Ovary (tissue), 3 donors: ENCODE measurements around the gene SPA17.

Experiments used
- CTCF ChIP-seq, 3 donors: fragments of 450-650 bp in 2 of 3; fragments of 200-600 bp in 1 of 3; IDR thresholded peaks; one replicate each; pipeline versions ENCODE4 v1.5.1 to v1.8.0; 2016 to 2022; ENCODE audit warnings: antibody characterized with exemption in 3 of 3, mild to moderate bottlenecking in 1 of 3
- EP300 ChIP-seq: sonication (generic); formaldehyde crosslinking; IDR thresholded peaks from one replicate; pipeline ENCODE4 v1.6.1; 2017; ENCODE audit warnings: antibody characterized with exemption
- donor health status: DM: no; HTN: no; CAD: no.

DNA sequence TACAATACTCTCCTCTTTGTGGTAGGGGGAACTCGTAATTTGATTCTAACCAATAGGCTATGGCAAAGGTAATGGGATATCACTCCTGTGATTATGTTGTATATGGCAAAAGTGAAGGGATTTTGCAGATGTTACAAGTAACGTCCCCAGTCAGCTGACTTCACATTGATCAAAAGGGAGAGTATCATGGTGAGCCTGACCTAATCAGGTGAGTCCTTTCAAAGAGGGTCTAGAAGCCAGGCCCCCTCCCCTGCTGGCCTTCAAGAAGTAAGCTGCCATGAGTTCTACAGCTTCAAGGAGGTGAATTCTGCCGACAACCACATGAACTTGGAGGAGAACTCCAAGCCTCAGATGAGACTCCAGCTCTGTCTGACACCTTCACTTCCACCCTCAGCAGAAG, 31.1 kb upstream of the SPA17 start:
- no peak for TF ChIP-seq CTCF (IDR thresholded peaks at IDR 0.05)
- no peak for TF ChIP-seq EP300
